ENCODE data around the gene ZKSCAN7. TPM values are rescaled to one million over a fixed set of nuclear protein-coding genes. Genes with fewer than 3 reads are reported as not detected.

Gene ZKSCAN7
- total RNA-seq, 1 donor from 2014 or later = 5.7 TPM

DNA sequence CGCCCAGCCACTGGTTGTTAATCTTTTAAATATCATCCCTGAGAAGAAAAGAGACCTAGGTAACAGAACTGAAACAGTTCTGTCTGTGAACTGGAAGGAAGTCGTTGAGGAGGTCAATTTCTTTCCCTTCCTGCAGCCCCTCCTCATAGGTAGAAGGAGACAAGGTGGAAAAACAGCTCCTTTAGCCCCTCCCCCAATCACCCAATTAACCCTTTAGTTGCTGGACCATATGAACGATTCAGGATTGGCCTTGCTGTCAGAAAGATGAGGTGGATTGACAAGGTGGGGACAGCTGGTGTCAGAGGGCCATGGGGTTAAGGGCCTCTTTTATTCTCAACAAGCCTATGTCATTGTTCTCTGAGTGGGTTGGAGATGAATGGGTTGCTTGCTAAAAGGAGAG is 41.5 kb upstream of the ZKSCAN7 start:
- TF ChIP-seq, protein P1, sequence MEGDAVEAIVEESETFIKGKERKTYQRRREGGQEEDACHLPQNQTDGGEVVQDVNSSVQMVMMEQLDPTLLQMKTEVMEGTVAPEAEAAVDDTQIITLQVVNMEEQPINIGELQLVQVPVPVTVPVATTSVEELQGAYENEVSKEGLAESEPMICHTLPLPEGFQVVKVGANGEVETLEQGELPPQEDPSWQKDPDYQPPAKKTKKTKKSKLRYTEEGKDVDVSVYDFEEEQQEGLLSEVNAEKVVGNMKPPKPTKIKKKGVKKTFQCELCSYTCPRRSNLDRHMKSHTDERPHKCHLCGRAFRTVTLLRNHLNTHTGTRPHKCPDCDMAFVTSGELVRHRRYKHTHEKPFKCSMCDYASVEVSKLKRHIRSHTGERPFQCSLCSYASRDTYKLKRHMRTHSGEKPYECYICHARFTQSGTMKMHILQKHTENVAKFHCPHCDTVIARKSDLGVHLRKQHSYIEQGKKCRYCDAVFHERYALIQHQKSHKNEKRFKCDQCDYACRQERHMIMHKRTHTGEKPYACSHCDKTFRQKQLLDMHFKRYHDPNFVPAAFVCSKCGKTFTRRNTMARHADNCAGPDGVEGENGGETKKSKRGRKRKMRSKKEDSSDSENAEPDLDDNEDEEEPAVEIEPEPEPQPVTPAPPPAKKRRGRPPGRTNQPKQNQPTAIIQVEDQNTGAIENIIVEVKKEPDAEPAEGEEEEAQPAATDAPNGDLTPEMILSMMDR (conservative IDR thresholded peaks at IDR 0.05; ENCODE audit: low read depth, low read length) = no peak
- DNase-seq (ENCODE audit: low read depth) = no peak
- no peak overlapping the region for H3K4me3 ChIP-seq (ENCODE audit: low read depth, low read length)

DNA sequence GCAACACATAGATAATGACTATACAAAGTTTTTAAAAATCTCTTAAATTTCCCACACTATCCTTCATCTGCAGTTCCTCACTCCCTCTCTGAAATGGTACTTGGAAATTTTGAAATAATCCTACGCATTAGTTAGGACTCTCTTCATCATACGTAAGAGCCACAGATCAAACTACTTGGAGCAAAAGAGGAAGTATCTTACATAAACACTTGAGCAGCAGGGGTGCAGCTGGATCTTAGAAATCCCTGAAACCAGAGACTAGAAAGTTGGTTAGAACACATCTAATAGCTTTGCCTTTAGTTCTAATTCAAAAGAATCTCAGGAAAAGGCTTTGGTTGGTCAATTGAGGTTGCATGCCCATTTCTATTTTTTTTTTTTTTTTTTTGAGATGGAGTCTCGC is 38.8 kb upstream of the ZKSCAN7 start:
- no peak for DNase-seq (ENCODE audit: low read depth)
- H3K4me3 ChIP-seq (ENCODE audit: low read depth, low read length) = no peak overlapping the region
- TF ChIP-seq, protein P1 (conservative IDR thresholded peaks at IDR 0.05; ENCODE audit: low read depth, low read length) = no peak

DNA sequence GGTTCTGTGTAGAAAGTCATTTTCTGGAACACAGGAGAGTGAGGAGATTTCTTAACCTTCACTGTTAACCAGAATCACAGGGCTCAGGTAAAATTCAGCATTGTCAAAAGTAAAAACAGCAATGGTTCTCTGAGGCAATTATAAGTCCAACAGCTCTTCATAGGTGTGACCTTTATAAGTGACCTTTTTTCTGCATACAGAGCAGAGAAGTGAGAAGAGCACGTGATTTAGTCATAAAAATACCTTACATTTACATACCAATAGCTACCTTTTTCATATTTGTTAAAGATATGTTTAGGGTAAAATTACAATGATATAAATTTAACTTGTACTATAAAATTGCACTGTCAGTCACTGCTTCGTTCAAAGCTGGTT is 36.2 kb upstream of the ZKSCAN7 start:
- TF ChIP-seq, protein P1 (conservative IDR thresholded peaks at IDR 0.05; ENCODE audit: low read depth, low read length) = no peak
- no peak for DNase-seq (ENCODE audit: low read depth)
- H3K4me3 ChIP-seq (ENCODE audit: low read depth, low read length) = no peak overlapping the region

DNA sequence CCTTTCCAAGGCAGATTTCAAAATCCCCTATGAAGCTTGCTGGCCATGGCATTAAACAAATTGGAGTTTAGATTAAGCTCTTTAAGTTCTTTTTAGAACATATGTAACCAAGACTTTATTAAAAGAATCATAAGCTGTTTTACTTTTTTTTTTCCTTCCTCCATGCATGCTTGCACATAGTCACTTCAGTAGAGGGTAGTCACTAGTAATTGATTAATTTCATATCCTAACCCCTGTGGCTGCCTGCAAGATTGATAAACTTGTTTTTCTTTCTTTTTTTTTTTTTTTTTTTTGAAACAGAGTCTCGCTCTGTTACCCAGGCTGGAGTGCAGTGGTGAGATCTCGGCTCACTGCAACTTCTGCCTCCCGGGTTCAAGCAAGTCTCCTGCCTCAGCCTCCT is 33.3 kb upstream of the ZKSCAN7 start:
- DNase-seq (ENCODE audit: low read depth) = no peak
- H3K4me3 ChIP-seq (ENCODE audit: low read depth, low read length) = no peak overlapping the region
- TF ChIP-seq, protein P1 (conservative IDR thresholded peaks at IDR 0.05; ENCODE audit: low read depth, low read length) = no peak

DNA sequence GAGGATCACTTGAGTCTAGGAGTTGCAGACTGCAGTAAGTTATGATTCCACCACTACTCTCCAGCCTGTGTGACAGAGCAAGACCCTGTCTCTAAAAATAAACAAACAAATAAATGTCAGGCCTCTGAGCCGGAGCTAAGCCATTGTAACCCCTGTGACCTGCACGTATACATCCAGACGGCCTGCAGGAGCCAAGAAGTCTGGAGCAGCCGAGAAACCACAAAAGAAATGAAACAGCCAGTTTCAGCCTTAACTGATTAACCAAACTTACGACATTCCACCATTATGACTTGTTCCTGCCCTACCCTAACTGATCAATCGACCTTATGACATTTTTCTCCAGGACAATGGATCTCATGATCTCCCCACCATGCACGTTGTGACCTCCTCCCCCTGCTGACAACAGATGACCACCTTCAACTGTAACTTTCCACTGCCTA is 32.5 kb upstream of the ZKSCAN7 start:
- TF ChIP-seq, protein P1 (conservative IDR thresholded peaks at IDR 0.05; ENCODE audit: low read depth, low read length) = no peak
- no peak overlapping the region for H3K4me3 ChIP-seq (ENCODE audit: low read depth, low read length)
- no peak for DNase-seq (ENCODE audit: low read depth)

DNA sequence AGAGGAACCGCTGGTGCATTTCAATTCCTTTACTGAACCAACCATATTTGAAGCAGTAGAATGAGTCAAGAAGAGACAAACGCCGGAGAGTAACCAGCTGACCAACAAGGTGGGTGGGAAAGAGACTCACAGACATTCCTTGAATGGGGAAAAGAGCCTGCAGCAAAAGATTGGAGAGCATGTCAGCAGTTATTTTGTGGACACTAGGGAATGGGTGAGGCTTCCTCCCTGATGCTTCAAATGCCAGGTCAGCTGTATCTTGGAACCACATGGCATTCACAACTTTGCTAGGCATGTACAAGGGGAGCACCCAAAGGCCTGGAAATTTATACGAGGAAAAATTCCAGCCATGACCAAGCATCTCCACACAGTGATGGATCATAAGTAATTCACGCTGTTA is 29.9 kb upstream of the ZKSCAN7 start:
- TF ChIP-seq, protein P1 (conservative IDR thresholded peaks at IDR 0.05; ENCODE audit: low read depth, low read length) = no peak
- DNase-seq (ENCODE audit: low read depth) = no peak
- no peak overlapping the region for H3K4me3 ChIP-seq (ENCODE audit: low read depth, low read length)

DNA sequence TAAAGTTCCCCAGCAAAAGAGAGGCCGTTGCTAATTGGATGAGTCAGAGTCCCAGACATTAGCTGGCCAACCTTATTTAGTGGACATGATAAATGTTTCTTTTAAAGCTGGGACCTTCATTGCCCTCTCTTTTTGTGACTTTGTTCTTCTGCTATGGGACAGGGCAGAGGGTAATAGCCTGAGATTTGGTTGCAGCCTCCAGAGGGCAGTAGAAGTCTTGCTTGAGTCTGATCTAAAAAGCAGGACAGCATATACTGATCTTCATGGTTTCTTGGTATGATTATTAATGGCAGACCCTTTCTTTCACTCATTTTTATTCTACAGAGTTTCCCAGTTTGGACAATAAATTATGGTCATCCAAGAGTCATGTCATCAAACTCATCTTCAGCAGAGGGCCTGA is 25.1 kb upstream of the ZKSCAN7 start:
- no peak for DNase-seq (ENCODE audit: low read depth)
- TF ChIP-seq, protein P1 (conservative IDR thresholded peaks at IDR 0.05; ENCODE audit: low read depth, low read length) = peak; percentile 45
- H3K4me3 ChIP-seq (ENCODE audit: low read depth, low read length) = no peak overlapping the region

All from epithelial cell of proximal tubule (primary cell).